Measurements from ENCODE around the gene PLXNA4. TPM values are rescaled to one million over a fixed set of nuclear protein-coding genes. Genes with fewer than 3 reads are reported as not detected.

Gene PLXNA4
- total RNA-seq, 1 experiment from 2014 or later, result 0.11 TPM

GRCh38 chr7:132541656-132542055 is 34.6 kb downstream of the PLXNA4 start:
- BruUV-seq (replicated peaks), result no TSS peak
- Histone ChIP-seq H3K4me1 (ENCODE audit: insufficient read depth, low read length, poor library complexity, severe bottlenecking) (no peaks in the 10 kb centered on the region), H3K4me3 (ENCODE audit: low read depth, low read length, poor library complexity, severe bottlenecking) (no peak overlapping the region), H3K27me3 (replicated peaks; ENCODE audit: insufficient read depth, low read depth, low read length, poor library complexity) (no peaks in the 10 kb centered on the region), H3K36me3 (ENCODE audit: insufficient read depth, low read length, poor library complexity, severe bottlenecking) (no peaks in the 10 kb centered on the region), H3K27ac (ENCODE audit: low read depth, low read length, poor library complexity, severe bottlenecking) (no peak overlapping the region), H3K9me3 (ENCODE audit: low read depth, low read length, poor library complexity, severe bottlenecking) (no peaks in the 10 kb centered on the region)
- ChIA-PET CTCF (interaction anchor here (0.6 kb wide), 1 partner anchor 290 kb away, joined by 3 read pairs; no protein-coding TSS in a partner anchor), POLR2A (ENCODE audit: low non-redundant PET) (no interaction called here)
- DNase-seq (ENCODE audit: low spot score), result no peak
- intact Hi-C loops (cut with micrococcal nuclease; ENCODE audit: unreplicated experiment), result no loop called here
- TF ChIP-seq EZH2 (IDR thresholded peaks at IDR 0.05; ENCODE audit: borderline replicate concordance, low read depth, low read length, poor library complexity, severe bottlenecking) (no peak), CTCF (conservative IDR thresholded peaks at IDR 0.05; ENCODE audit: low read depth, low read length) (no peak)

- no peaks in the 10 kb centered on the region for H3K9me3 ChIP-seq (ENCODE audit: low read depth, low read length, poor library complexity, severe bottlenecking)
- H3K4me1 ChIP-seq (ENCODE audit: insufficient read depth, low read length, poor library complexity, severe bottlenecking), result no peaks in the 10 kb centered on the region
- intact Hi-C loops (cut with micrococcal nuclease; ENCODE audit: unreplicated experiment), result no loop called here
- ChIA-PET CTCF (no interaction called here), POLR2A (ENCODE audit: low non-redundant PET) (interaction anchor here (0.5 kb wide), 1 partner anchor 1482 kb away, joined by 15 read pairs; no protein-coding TSS in a partner anchor)
- H3K27me3 ChIP-seq (replicated peaks; ENCODE audit: insufficient read depth, low read depth, low read length, poor library complexity), result no peaks in the 10 kb centered on the region
- DNase-seq (ENCODE audit: low spot score), result no peak
- no TSS peak for BruUV-seq (replicated peaks)
- no peak for TF ChIP-seq EZH2 (IDR thresholded peaks at IDR 0.05; ENCODE audit: borderline replicate concordance, low read depth, low read length, poor library complexity, severe bottlenecking)
- TF ChIP-seq CTCF (conservative IDR thresholded peaks at IDR 0.05; ENCODE audit: low read depth, low read length), result no peak
- no peak overlapping the region for H3K27ac ChIP-seq (ENCODE audit: low read depth, low read length, poor library complexity, severe bottlenecking)
- no peaks in the 10 kb centered on the region for H3K36me3 ChIP-seq (ENCODE audit: insufficient read depth, low read length, poor library complexity, severe bottlenecking)
- H3K4me3 ChIP-seq (ENCODE audit: low read depth, low read length, poor library complexity, severe bottlenecking), result no peak overlapping the region
These were observed 38.7 kb downstream of the PLXNA4 start for GRCh38 chr7:132537456-132538145.

GRCh38 chr7:132536654-132537395 is 39.4 kb downstream of the PLXNA4 start:
- TF ChIP-seq EZH2 (IDR thresholded peaks at IDR 0.05; ENCODE audit: borderline replicate concordance, low read depth, low read length, poor library complexity, severe bottlenecking), result no peak
- TF ChIP-seq CTCF (conservative IDR thresholded peaks at IDR 0.05; ENCODE audit: low read depth, low read length), result no peak
- DNase-seq (ENCODE audit: low spot score), result no peak
- Histone ChIP-seq H3K27me3 (replicated peaks; ENCODE audit: insufficient read depth, low read depth, low read length, poor library complexity) (no peaks in the 10 kb centered on the region), H3K36me3 (ENCODE audit: insufficient read depth, low read length, poor library complexity, severe bottlenecking) (no peaks in the 10 kb centered on the region), H3K4me3 (ENCODE audit: low read depth, low read length, poor library complexity, severe bottlenecking) (no peak overlapping the region), H3K4me1 (ENCODE audit: insufficient read depth, low read length, poor library complexity, severe bottlenecking) (no peaks in the 10 kb centered on the region), H3K9me3 (ENCODE audit: low read depth, low read length, poor library complexity, severe bottlenecking) (no peaks in the 10 kb centered on the region), H3K27ac (ENCODE audit: low read depth, low read length, poor library complexity, severe bottlenecking) (no peak overlapping the region)
- ChIA-PET POLR2A (ENCODE audit: low non-redundant PET) (interaction anchor here (0.5 kb wide), 1 partner anchor 1482 kb away, joined by 15 read pairs; no protein-coding TSS in a partner anchor), CTCF (no interaction called here)
- intact Hi-C loops (cut with micrococcal nuclease; ENCODE audit: unreplicated experiment), result no loop called here
- BruUV-seq (replicated peaks), result no TSS peak

Data from A673 (cell line).